Measurements from ENCODE around the gene WSCD2.
A peak's percentile ranks its signal among the peaks of the same experiment; 100 is the strongest.

WSCD2 gene

DNA sequence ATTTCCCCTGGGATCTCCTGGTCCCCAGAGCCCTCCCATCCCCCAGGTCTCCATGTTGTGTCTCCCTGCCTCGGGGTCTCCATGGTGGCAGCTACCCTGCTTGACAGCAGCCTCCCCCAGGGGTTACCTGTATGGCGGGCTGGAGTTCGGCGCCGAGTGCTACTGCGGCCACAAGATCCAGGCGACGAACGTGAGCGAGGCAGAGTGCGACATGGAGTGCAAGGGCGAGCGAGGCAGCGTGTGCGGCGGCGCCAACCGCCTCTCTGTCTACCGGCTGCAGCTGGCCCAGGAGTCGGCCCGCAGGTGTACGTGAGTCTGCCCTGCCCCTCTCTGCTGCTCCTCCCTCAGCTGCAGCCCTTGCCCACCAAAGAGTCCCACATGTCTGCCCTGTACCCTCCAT is 80.9 kb downstream of the WSCD2 start:
- Histone ChIP-seq H3K4me3 (ENCODE audit: low read length) (no peak overlapping the region), H2BK5ac (ENCODE audit: low read length) (peak overlapping the region; percentile 1), H3K79me2 (ENCODE audit: control insufficient read depth, insufficient read depth, low read length) (no peaks in the 10 kb centered on the region), H3K23ac (ENCODE audit: low read length) (peak overlapping the region; percentile 29), H3K56ac (ENCODE audit: low read length) (peak overlapping the region; percentile 40), H3K36me3 (ENCODE audit: control insufficient read depth, insufficient read depth, low read length) (no peaks in the 10 kb centered on the region), H3K18ac (ENCODE audit: low read length) (peak overlapping the region; percentile 10), H3K4me1 (ENCODE audit: control insufficient read depth, low read depth, low read length) (peaks cover 8% of the 10 kb centered on the region), H2AK5ac (ENCODE audit: low read length) (peak overlapping the region; percentile 61), H4K5ac (ENCODE audit: low read length) (no peak overlapping the region), H3K27ac (ENCODE audit: low read depth, low read length) (no peak overlapping the region), H2BK15ac (replicated peaks; ENCODE audit: low read depth) (no peak overlapping the region), H3K4me2 (ENCODE audit: low read length) (no peak overlapping the region), H3K79me1 (ENCODE audit: low read length) (no peaks in the 10 kb centered on the region), H3K27me3 (ENCODE audit: insufficient read depth, low read length, poor library complexity) (no peaks in the 10 kb centered on the region), H3K4ac (ENCODE audit: low read depth, low read length) (peak overlapping the region; percentile 49), H4K8ac (ENCODE audit: low read depth, low read length) (no peak overlapping the region), H3K9ac (ENCODE audit: low read length) (no peak overlapping the region), H2BK120ac (ENCODE audit: low read depth, low read length) (no peak overlapping the region)
- WGBS (ENCODE audit: extremely low coverage, insufficient coverage, low lambda C conversion rate): no CpG with 5 or more reads among the region's 22 CpGs
- DNase-seq: no peak

DNA sequence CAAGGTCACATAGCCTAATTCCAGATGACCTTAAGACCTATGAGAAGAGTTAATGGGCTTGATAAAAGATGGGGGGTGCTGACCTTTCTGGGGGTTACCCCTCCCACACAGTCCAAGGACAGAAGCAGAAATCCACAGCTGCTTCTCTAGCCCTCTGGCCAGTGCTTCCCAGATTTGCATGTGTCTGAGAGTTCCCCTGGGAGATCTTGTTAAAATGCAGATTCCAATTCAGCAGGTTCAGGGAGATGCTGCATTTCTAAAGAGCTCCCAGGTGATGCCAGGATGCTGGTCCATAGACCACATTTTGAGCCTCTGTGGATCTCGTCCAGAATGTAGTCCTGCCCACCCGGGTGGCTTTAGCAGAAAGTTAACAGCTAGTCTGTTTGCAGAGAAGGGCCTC is 82.1 kb downstream of the WSCD2 start:
- Histone ChIP-seq H2BK15ac (replicated peaks; ENCODE audit: low read depth) (no peak overlapping the region), H3K4me2 (ENCODE audit: low read length) (no peak overlapping the region), H3K56ac (ENCODE audit: low read length) (no peak overlapping the region), H2BK120ac (ENCODE audit: low read depth, low read length) (no peak overlapping the region), H3K79me2 (ENCODE audit: control insufficient read depth, insufficient read depth, low read length) (no peaks in the 10 kb centered on the region), H3K23ac (ENCODE audit: low read length) (no peak overlapping the region), H4K5ac (ENCODE audit: low read length) (no peak overlapping the region), H3K27ac (ENCODE audit: low read depth, low read length) (no peak overlapping the region), H3K27me3 (ENCODE audit: insufficient read depth, low read length, poor library complexity) (no peaks in the 10 kb centered on the region), H3K79me1 (ENCODE audit: low read length) (no peaks in the 10 kb centered on the region), H2BK5ac (ENCODE audit: low read length) (no peak overlapping the region), H2AK5ac (ENCODE audit: low read length) (no peak overlapping the region), H4K8ac (ENCODE audit: low read depth, low read length) (no peak overlapping the region), H3K4ac (ENCODE audit: low read depth, low read length) (no peak overlapping the region), H3K4me1 (ENCODE audit: control insufficient read depth, low read depth, low read length) (peaks cover 8% of the 10 kb centered on the region), H3K4me3 (ENCODE audit: low read length) (no peak overlapping the region), H3K36me3 (ENCODE audit: control insufficient read depth, insufficient read depth, low read length) (no peaks in the 10 kb centered on the region), H3K9ac (ENCODE audit: low read length) (no peak overlapping the region), H3K18ac (ENCODE audit: low read length) (no peak overlapping the region)
- no peak for DNase-seq
- no CpG with 5 or more reads among the region's 2 CpGs for WGBS (ENCODE audit: extremely low coverage, insufficient coverage, low lambda C conversion rate)

DNA sequence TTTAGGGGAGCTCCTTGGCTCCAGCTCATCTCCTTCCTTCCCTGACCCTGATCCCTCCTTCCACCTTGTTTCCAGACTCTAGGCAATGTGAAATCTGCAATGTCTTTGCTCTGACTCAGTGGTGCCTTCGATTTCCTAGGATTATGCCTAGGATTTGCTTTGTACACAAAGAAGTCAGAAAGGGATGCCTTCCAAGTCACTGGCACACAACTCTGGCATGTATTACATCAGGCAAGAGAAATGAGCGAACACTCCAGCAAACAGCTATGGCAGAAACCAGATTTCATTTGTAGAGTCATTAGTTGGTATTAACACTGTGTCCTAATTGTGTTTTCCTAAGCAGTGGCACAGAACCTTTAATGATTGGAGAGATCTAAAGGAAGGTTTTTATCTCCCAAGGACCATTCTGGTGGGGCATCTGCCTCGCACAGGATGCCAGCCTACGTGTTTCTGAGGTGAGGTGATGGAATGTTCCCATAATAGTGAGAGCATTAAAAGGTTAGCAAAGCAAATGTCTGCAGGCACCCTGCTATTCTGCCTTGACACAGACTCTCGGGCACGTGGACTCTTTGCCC is 84.9 kb downstream of the WSCD2 start:
- no peak overlapping the region for H2BK120ac ChIP-seq (ENCODE audit: low read depth, low read length)
- H3K79me1 ChIP-seq (ENCODE audit: low read length): no peaks in the 10 kb centered on the region
- H4K8ac ChIP-seq (ENCODE audit: low read depth, low read length): no peak overlapping the region
- H3K27ac ChIP-seq (ENCODE audit: low read depth, low read length): no peak overlapping the region
- H2BK15ac ChIP-seq (replicated peaks; ENCODE audit: low read depth): no peak overlapping the region
- no peak overlapping the region for H3K4me3 ChIP-seq (ENCODE audit: low read length)
- H4K5ac ChIP-seq (ENCODE audit: low read length): no peak overlapping the region
- H3K79me2 ChIP-seq (ENCODE audit: control insufficient read depth, insufficient read depth, low read length): no peaks in the 10 kb centered on the region
- no peaks in the 10 kb centered on the region for H3K27me3 ChIP-seq (ENCODE audit: insufficient read depth, low read length, poor library complexity)
- H2AK5ac ChIP-seq (ENCODE audit: low read length): no peak overlapping the region
- no peak overlapping the region for H3K23ac ChIP-seq (ENCODE audit: low read length)
- WGBS (ENCODE audit: extremely low coverage, insufficient coverage, low lambda C conversion rate): no CpG with 5 or more reads among the region's 6 CpGs
- H3K4me2 ChIP-seq (ENCODE audit: low read length): no peak overlapping the region
- no peak overlapping the region for H3K56ac ChIP-seq (ENCODE audit: low read length)
- H3K4ac ChIP-seq (ENCODE audit: low read depth, low read length): no peak overlapping the region
- no peaks in the 10 kb centered on the region for H3K36me3 ChIP-seq (ENCODE audit: control insufficient read depth, insufficient read depth, low read length)
- DNase-seq: no peak
- H3K4me1 ChIP-seq (ENCODE audit: control insufficient read depth, low read depth, low read length): peaks cover 2% of the 10 kb centered on the region
- no peak overlapping the region for H3K18ac ChIP-seq (ENCODE audit: low read length)
- H3K9ac ChIP-seq (ENCODE audit: low read length): no peak overlapping the region
- H2BK5ac ChIP-seq (ENCODE audit: low read length): no peak overlapping the region

DNA sequence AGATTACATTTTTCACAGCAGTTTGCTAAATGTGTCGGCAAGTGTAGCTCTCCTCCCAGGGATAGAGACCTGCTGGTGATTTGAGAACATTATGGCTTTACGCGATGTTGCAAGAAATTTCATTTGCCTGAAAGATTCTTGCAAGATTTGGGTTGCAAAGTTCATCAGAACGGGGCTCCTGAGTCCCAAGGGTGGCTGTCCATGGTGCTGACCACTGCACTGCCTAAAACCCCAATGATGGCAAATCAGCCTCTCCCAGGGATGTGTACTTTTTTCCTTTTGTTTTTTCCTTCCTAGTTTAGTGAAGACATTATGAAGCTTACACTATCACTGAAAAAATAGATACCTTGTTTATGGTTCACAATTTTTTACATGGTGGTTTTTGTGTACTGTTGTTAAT is 85.4 kb downstream of the WSCD2 start:
- DNase-seq: peak; percentile 68
- H3K79me2 ChIP-seq (ENCODE audit: control insufficient read depth, insufficient read depth, low read length): no peaks in the 10 kb centered on the region
- no peak overlapping the region for H2BK5ac ChIP-seq (ENCODE audit: low read length)

DNA sequence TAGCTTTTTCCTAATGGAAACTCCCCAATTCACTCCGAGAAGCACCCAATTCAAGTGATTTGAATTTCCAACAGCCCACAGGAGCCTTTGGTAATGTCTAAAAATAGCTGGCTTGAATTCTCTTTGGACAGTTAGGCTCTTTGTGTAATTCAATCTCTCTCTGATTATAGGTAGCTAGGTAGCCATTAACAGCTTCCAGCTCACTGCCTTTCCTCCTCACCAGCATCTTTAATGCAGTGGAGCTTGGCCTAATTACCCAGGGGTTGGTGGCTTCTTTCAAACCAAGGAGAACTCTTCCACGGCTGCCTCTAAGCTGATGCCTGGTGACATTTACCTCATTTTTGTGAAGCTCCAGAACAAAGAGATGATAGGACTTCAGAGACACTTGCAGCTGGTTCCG is 86.4 kb downstream of the WSCD2 start:
- Histone ChIP-seq H2AK5ac (ENCODE audit: low read length) (no peak overlapping the region), H4K8ac (ENCODE audit: low read depth, low read length) (no peak overlapping the region), H3K18ac (ENCODE audit: low read length) (no peak overlapping the region), H3K4me3 (ENCODE audit: low read length) (no peak overlapping the region), H2BK120ac (ENCODE audit: low read depth, low read length) (no peak overlapping the region), H3K27me3 (ENCODE audit: insufficient read depth, low read length, poor library complexity) (no peaks in the 10 kb centered on the region), H3K4me2 (ENCODE audit: low read length) (no peak overlapping the region), H3K4me1 (ENCODE audit: control insufficient read depth, low read depth, low read length) (peaks cover 2% of the 10 kb centered on the region), H2BK5ac (ENCODE audit: low read length) (no peak overlapping the region), H3K27ac (ENCODE audit: low read depth, low read length) (no peak overlapping the region), H2BK15ac (replicated peaks; ENCODE audit: low read depth) (no peak overlapping the region), H3K9ac (ENCODE audit: low read length) (no peak overlapping the region), H4K5ac (ENCODE audit: low read length) (no peak overlapping the region), H3K79me1 (ENCODE audit: low read length) (no peaks in the 10 kb centered on the region), H3K23ac (ENCODE audit: low read length) (no peak overlapping the region), H3K36me3 (ENCODE audit: control insufficient read depth, insufficient read depth, low read length) (no peaks in the 10 kb centered on the region), H3K79me2 (ENCODE audit: control insufficient read depth, insufficient read depth, low read length) (no peaks in the 10 kb centered on the region), H3K56ac (ENCODE audit: low read length) (no peak overlapping the region), H3K4ac (ENCODE audit: low read depth, low read length) (no peak overlapping the region)
- no CpG with 5 or more reads among the region's 3 CpGs for WGBS (ENCODE audit: extremely low coverage, insufficient coverage, low lambda C conversion rate)
- no peak for DNase-seq

More for the DNA sequence above, 85.4 kb downstream of the WSCD2 start:
- Histone ChIP-seq H3K4me2 (ENCODE audit: low read length) (no peak overlapping the region), H2BK120ac (ENCODE audit: low read depth, low read length) (no peak overlapping the region), H2AK5ac (ENCODE audit: low read length) (no peak overlapping the region), H3K27me3 (ENCODE audit: insufficient read depth, low read length, poor library complexity) (no peaks in the 10 kb centered on the region), H3K4me3 (ENCODE audit: low read length) (no peak overlapping the region), H3K4ac (ENCODE audit: low read depth, low read length) (no peak overlapping the region), H3K56ac (ENCODE audit: low read length) (no peak overlapping the region), H3K4me1 (ENCODE audit: control insufficient read depth, low read depth, low read length) (peaks cover 2% of the 10 kb centered on the region), H4K8ac (ENCODE audit: low read depth, low read length) (no peak overlapping the region), H3K23ac (ENCODE audit: low read length) (no peak overlapping the region), H4K5ac (ENCODE audit: low read length) (no peak overlapping the region), H3K18ac (ENCODE audit: low read length) (no peak overlapping the region), H3K79me1 (ENCODE audit: low read length) (no peaks in the 10 kb centered on the region), H3K9ac (ENCODE audit: low read length) (no peak overlapping the region), H3K27ac (ENCODE audit: low read depth, low read length) (no peak overlapping the region), H3K36me3 (ENCODE audit: control insufficient read depth, insufficient read depth, low read length) (no peaks in the 10 kb centered on the region), H2BK15ac (replicated peaks; ENCODE audit: low read depth) (no peak overlapping the region)
- WGBS (ENCODE audit: extremely low coverage, insufficient coverage, low lambda C conversion rate): no CpG with 5 or more reads among the region's 4 CpGs

DNA sequence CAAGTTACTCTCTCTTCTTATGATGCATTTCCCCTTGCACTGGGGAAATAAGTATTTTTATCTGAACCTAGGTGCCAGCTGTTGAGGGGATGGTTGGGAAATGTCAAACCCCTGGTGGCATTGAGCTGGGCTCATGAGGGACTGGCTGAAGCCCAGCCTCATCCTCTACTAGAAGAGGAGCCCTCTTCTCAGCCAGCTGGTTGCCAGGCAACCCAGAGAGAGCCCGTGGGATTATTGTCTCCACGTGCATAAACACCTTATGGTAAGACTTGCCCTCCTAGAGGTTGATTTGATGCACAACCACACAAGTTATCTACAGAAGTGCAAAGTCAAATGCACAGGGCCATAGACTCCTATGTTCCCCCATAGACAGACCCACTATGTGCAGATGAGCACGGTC is 89.8 kb downstream of the WSCD2 start:
- H2AK5ac ChIP-seq (ENCODE audit: low read length): no peak overlapping the region
- no peaks in the 10 kb centered on the region for H3K79me2 ChIP-seq (ENCODE audit: control insufficient read depth, insufficient read depth, low read length)
- H3K4me3 ChIP-seq (ENCODE audit: low read length): no peak overlapping the region
- no peak overlapping the region for H2BK5ac ChIP-seq (ENCODE audit: low read length)
- no peak overlapping the region for H3K23ac ChIP-seq (ENCODE audit: low read length)
- H3K4me1 ChIP-seq (ENCODE audit: control insufficient read depth, low read depth, low read length): peaks cover 7% of the 10 kb centered on the region
- H3K56ac ChIP-seq (ENCODE audit: low read length): no peak overlapping the region
- no peak overlapping the region for H3K4me2 ChIP-seq (ENCODE audit: low read length)
- no peak overlapping the region for H3K9ac ChIP-seq (ENCODE audit: low read length)
- no peak for DNase-seq
- no peak overlapping the region for H2BK15ac ChIP-seq (replicated peaks; ENCODE audit: low read depth)
- no peaks in the 10 kb centered on the region for H3K27me3 ChIP-seq (ENCODE audit: insufficient read depth, low read length, poor library complexity)
- H2BK120ac ChIP-seq (ENCODE audit: low read depth, low read length): no peak overlapping the region
- no CpG with 5 or more reads among the region's 3 CpGs for WGBS (ENCODE audit: extremely low coverage, insufficient coverage, low lambda C conversion rate)
- H3K18ac ChIP-seq (ENCODE audit: low read length): no peak overlapping the region
- H4K8ac ChIP-seq (ENCODE audit: low read depth, low read length): no peak overlapping the region
- H3K4ac ChIP-seq (ENCODE audit: low read depth, low read length): no peak overlapping the region
- H4K5ac ChIP-seq (ENCODE audit: low read length): no peak overlapping the region
- no peak overlapping the region for H3K27ac ChIP-seq (ENCODE audit: low read depth, low read length)
- H3K36me3 ChIP-seq (ENCODE audit: control insufficient read depth, insufficient read depth, low read length): no peaks in the 10 kb centered on the region
- no peaks in the 10 kb centered on the region for H3K79me1 ChIP-seq (ENCODE audit: low read length)

All from mesendoderm (in vitro differentiated cells).